Panc1 (cell line): ENCODE results near the gene EMID1. TPM values are rescaled to one million over a fixed set of nuclear protein-coding genes. Genes with fewer than 3 reads are reported as not detected.

Source experiments
- ATAC-seq: fragments of 200-7000 bp; cut with Tn5 transposase; 2 replicates; pipeline ENCODE4 v1.9.1; 2020; ENCODE audit warnings: mild to moderate bottlenecking, moderate library complexity
- BruUV-seq: library from RNA; stranded (reverse); fragments of 400-500 nt; replicated peaks from 2 replicates; lab custom pipeline; 2021; lab: Mats Ljungman, UMichigan
- CTCF ChIA-PET: fragments of 300-600 bp; sonication (Branson Sonifier 250); formaldehyde crosslinking; loops from one replicate; lab custom pipeline; 2022; ENCODE audit warnings: antibody characterized with exemption; lab: Charles Lee
- POLR2A ChIA-PET: fragments of 300-600 bp; sonication (Branson Sonifier 250); formaldehyde crosslinking; loops from one replicate; lab custom pipeline; 2022; ENCODE audit warnings: antibody characterized with exemption; lab: Charles Lee
- DNase-seq: peaks from one replicate; pipeline ENCODE4 v3.0.0-alpha.2; 2010; ENCODE audit warnings: low read depth, low spot score
- H3K27ac ChIP-seq: 2 replicates; pipeline ENCODE4 v1.5.1; 2011; ENCODE audit warnings: mild to moderate bottlenecking, low read length, inconsistent platforms
- H3K27me3 ChIP-seq: fragments of 200-500 bp; sonication (Bioruptor generic); 2 replicates; pipeline ENCODE4 v1.6.0; 2014; ENCODE audit warnings: low read length, inconsistent platforms; ENCODE audit not compliant: control insufficient read depth, insufficient read depth
- H3K36me3 ChIP-seq: fragments of 200-500 bp; sonication (Bioruptor generic); 2 replicates; pipeline ENCODE4 v1.5.1; 2014; ENCODE audit warnings: inconsistent platforms, mild to moderate bottlenecking, low read length, moderate library complexity; ENCODE audit not compliant: control insufficient read depth, insufficient read depth
- H3K4me1 ChIP-seq: 2 replicates; pipeline ENCODE4 v1.5.1; 2011; ENCODE audit warnings: inconsistent platforms, mild to moderate bottlenecking, low read length, moderate library complexity; ENCODE audit not compliant: control insufficient read depth, insufficient read depth
- H3K4me3 ChIP-seq, 2 experiments: 2 replicates each; pipeline ENCODE4 v1.5.1; 2011 to 2012; ENCODE audit warnings: low read depth in 2 of 2, low read length in 2 of 2, mild to moderate bottlenecking in 2 of 2, inconsistent platforms in 1 of 2, moderate library complexity in 1 of 2
- H3K9me3 ChIP-seq: fragments of 200-500 bp; sonication (Bioruptor generic); 2 replicates; pipeline ENCODE4 v1.5.1; 2014; ENCODE audit warnings: low read depth, mild to moderate bottlenecking, inconsistent platforms, low read length, moderate library complexity; ENCODE audit not compliant: control insufficient read depth, insufficient read depth
- CTCF ChIP-seq: fragments of 450-650 bp; IDR thresholded peaks from 2 replicates; pipeline ENCODE4 v1.5.1; 2017; ENCODE audit warnings: mild to moderate bottlenecking
- POLR2AphosphoS5 ChIP-seq: IDR thresholded peaks from 2 replicates; pipeline ENCODE4 v1.6.1; 2012; ENCODE audit warnings: mild to moderate bottlenecking, low read depth, low read length, moderate library complexity
- REST ChIP-seq, 2 experiments: IDR thresholded peaks; 2 replicates each; pipeline ENCODE4 v1.6.1; 2011 to 2012; ENCODE audit warnings: low read depth in 2 of 2, control low read depth in 1 of 2, low read length in 1 of 2, mild to moderate bottlenecking in 1 of 2, moderate library complexity in 1 of 2; ENCODE audit not compliant: insufficient read depth in 1 of 2
- SIN3A ChIP-seq: IDR thresholded peaks from 2 replicates; pipeline ENCODE4 v1.6.1; 2012; ENCODE audit warnings: low read depth, mild to moderate bottlenecking, low read length, moderate library complexity, borderline replicate concordance; ENCODE audit not compliant: insufficient read depth
- TCF7L2 ChIP-seq: IDR thresholded peaks from 2 replicates; pipeline ENCODE4 v1.6.1; 2011; ENCODE audit warnings: mild to moderate bottlenecking, low read depth, low read length, inconsistent platforms
- in situ Hi-C: cut with HindIII; loops from 2 replicates; pipeline ENCODE4 v1.10.0; 2016; ENCODE audit warnings: low sequenced_read_pairs, low pct_unique_long_range_greater_than_20kb
- intact Hi-C: fragments of 100-400 bp; cut with micrococcal nuclease; formaldehyde crosslinking; loops from one replicate; pipeline ENCODE4 v1.10.0; 2022; ENCODE audit not compliant: unreplicated experiment
- total RNA-seq: library from RNA; stranded (reverse); gene quantifications from one replicate; pipeline ENCODE4 v1.2.1, GENCODE V29; 2021; ENCODE audit not compliant: unreplicated experiment

The EMID1 gene
- total RNA-seq, 1 experiment from 2014 or later, result 1.1 TPM

GRCh38 chr22:29158546-29158945, 47.1 kb upstream of the EMID1 start:
- in situ Hi-C loops, result no loop called here
- H3K9me3 ChIP-seq, result no peaks in the 10 kb centered on the region
- no peaks in the 10 kb centered on the region for H3K27me3 ChIP-seq
- TF ChIP-seq REST (IDR thresholded peaks at IDR 0.05; ENCODE audit: insufficient read depth in 1 of 2, low read depth in 2 of 2, low read length in 1 of 2) (no peak), TCF7L2 (no peak), CTCF (no peak), SIN3A (no peak), POLR2AphosphoS5 (no peak)
- H3K4me3 ChIP-seq, result no peak overlapping the region
- H3K27ac ChIP-seq, result no peak overlapping the region
- ChIA-PET CTCF (no interaction called here), POLR2A (no interaction called here)
- no peaks in the 10 kb centered on the region for H3K36me3 ChIP-seq
- ATAC-seq (no peak), DNase-seq (no peak)
- intact Hi-C loops, result no loop called here
- H3K4me1 ChIP-seq, result peaks cover 3% of the 10 kb centered on the region; the same call in 1 of the 2 replicates
- no TSS peak for BruUV-seq

GRCh38 chr22:29163808-29164207, 41.9 kb upstream of the EMID1 start:
- Histone ChIP-seq H3K4me1 (no peaks in the 10 kb centered on the region), H3K27me3 (no peaks in the 10 kb centered on the region), H3K36me3 (no peaks in the 10 kb centered on the region), H3K27ac (no peak overlapping the region), H3K9me3 (no peaks in the 10 kb centered on the region), H3K4me3 (no peak overlapping the region)
- no peak for TF ChIP-seq SIN3A
- TF ChIP-seq POLR2AphosphoS5, result no peak
- no peak for TF ChIP-seq REST (IDR thresholded peaks at IDR 0.05; ENCODE audit: insufficient read depth in 1 of 2, low read depth in 2 of 2, low read length in 1 of 2)
- TF ChIP-seq CTCF, result no peak
- no peak for TF ChIP-seq TCF7L2
- intact Hi-C loops (no loop called here), in situ Hi-C loops (no loop called here)
- POLR2A ChIA-PET, result no interaction called here
- DNase-seq (no peak), ATAC-seq (no peak)
- BruUV-seq, result no TSS peak
- CTCF ChIA-PET, result no interaction called here
